IMR-90 (cell line): ENCODE measurements around the gene OSBPL3. TPM values are rescaled to one million over a fixed set of nuclear protein-coding genes. Genes with fewer than 3 reads are reported as not detected.

ENCODE experiments used
- ATAC-seq: fragments of 200-7000 bp; cut with Tn5 transposase; 2 replicates; pipeline ENCODE4 v1.9.1; 2020; ENCODE audit warnings: low read depth, mild to moderate bottlenecking, moderate library complexity
- BruUV-seq: library from RNA; stranded (reverse); fragments of 400-500 nt; replicated peaks from 2 replicates; lab custom pipeline; 2021; lab: Mats Ljungman, UMichigan
- CTCF ChIA-PET: fragments of 300-600 bp; formaldehyde crosslinking; extraction: SDS; loops from one replicate; lab custom pipeline; 2021; ENCODE audit warnings: antibody characterized with exemption; lab: Yijun Ruan, JAX
- POLR2A ChIA-PET: fragments of 300-600 bp; sonication (Branson Sonifier 250); formaldehyde crosslinking; loops from one replicate; lab custom pipeline; 2022; ENCODE audit warnings: antibody characterized with exemption; ENCODE audit not compliant: unreplicated experiment; lab: Charles Lee
- DNase-seq: peaks from one replicate; pipeline ENCODE4 v3.0.0; 2013
- H2AFZ ChIP-seq: replicated peaks from 2 replicates; pipeline ENCODE3; 2013; ENCODE audit warnings: low read length, mild to moderate bottlenecking; ENCODE audit not compliant: poor library complexity
- H2AK5ac ChIP-seq: 2 replicates; pipeline ENCODE4 v1.6.1; 2013; ENCODE audit warnings: low read depth, low read length, inconsistent platforms
- H2AK9ac ChIP-seq: replicated peaks from 2 replicates; pipeline ENCODE3; 2013; ENCODE audit warnings: mild to moderate bottlenecking, low read depth, low read length, moderate library complexity; ENCODE audit not compliant: poor library complexity
- H2BK120ac ChIP-seq: 2 replicates; pipeline ENCODE4 v1.6.1; 2013; ENCODE audit warnings: low read depth, low read length, inconsistent platforms
- H2BK15ac ChIP-seq: 3 replicates; pipeline ENCODE4 v1.6.1; 2013; ENCODE audit warnings: low read depth, low read length, inconsistent platforms
- H2BK20ac ChIP-seq: 2 replicates; pipeline ENCODE4 v1.6.1; 2013; ENCODE audit warnings: low read depth, mild to moderate bottlenecking, inconsistent platforms, low read length, moderate library complexity
- H2BK5ac ChIP-seq: 2 replicates; pipeline ENCODE4 v1.6.1; 2013; ENCODE audit warnings: mild to moderate bottlenecking, low read depth, low read length, inconsistent platforms; ENCODE audit not compliant: poor library complexity, severe bottlenecking
- H3K14ac ChIP-seq: replicated peaks from 2 replicates; pipeline ENCODE4 v1.6.1; 2013; ENCODE audit warnings: low read depth, low read length, inconsistent platforms
- H3K18ac ChIP-seq: 2 replicates; pipeline ENCODE4 v1.6.1; 2013; ENCODE audit warnings: low read depth, low read length, control low read depth
- H3K23ac ChIP-seq: 2 replicates; pipeline ENCODE4 v1.6.1; 2013; ENCODE audit warnings: low read depth, low read length, inconsistent platforms
- H3K27ac ChIP-seq: 2 replicates; pipeline ENCODE4 v1.5.1; 2013; ENCODE audit warnings: mild to moderate bottlenecking, control low read depth, low read length; ENCODE audit not compliant: insufficient read depth
- H3K27me3 ChIP-seq: 2 replicates; pipeline ENCODE4 v1.6.1; 2013; ENCODE audit warnings: low read length; ENCODE audit not compliant: control insufficient read depth, insufficient read depth
- H3K36me3 ChIP-seq: 2 replicates; pipeline ENCODE4 v1.6.1; 2013; ENCODE audit warnings: low read length, mixed read lengths; ENCODE audit not compliant: control insufficient read depth, insufficient read depth
- H3K4ac ChIP-seq: 2 replicates; pipeline ENCODE4 v1.6.1; 2013; ENCODE audit warnings: low read depth, low read length, inconsistent platforms
- H3K4me1 ChIP-seq: 2 replicates; pipeline ENCODE4 v1.6.1; 2013; ENCODE audit warnings: low read length, mixed read lengths; ENCODE audit not compliant: control insufficient read depth, insufficient read depth
- H3K4me2 ChIP-seq: 2 replicates; pipeline ENCODE4 v1.6.1; 2013; ENCODE audit warnings: low read depth, mild to moderate bottlenecking, control low read depth, low read length, moderate library complexity
- H3K4me3 ChIP-seq: 2 replicates; pipeline ENCODE4 v1.5.1; 2013; ENCODE audit warnings: low read depth, mild to moderate bottlenecking, control low read depth, low read length, moderate library complexity; ENCODE audit not compliant: insufficient read depth
- H3K56ac ChIP-seq: 2 replicates; pipeline ENCODE4 v1.6.1; 2013; ENCODE audit warnings: low read length, inconsistent platforms; ENCODE audit not compliant: insufficient read depth; ENCODE audit errors: extremely low read depth
- H3K79me1 ChIP-seq, 2 experiments: 2 replicates each; pipeline ENCODE4 v1.6.1; 2013; ENCODE audit warnings: low read length in 2 of 2, inconsistent platforms in 1 of 2, low read depth in 1 of 2
- H3K9ac ChIP-seq: 2 replicates; pipeline ENCODE4 v1.6.1; 2013; ENCODE audit warnings: low read depth, low read length, control low read depth
- H3K9me1 ChIP-seq: 2 replicates; pipeline ENCODE4 v1.6.1; 2013; ENCODE audit warnings: low read length, inconsistent platforms; ENCODE audit not compliant: insufficient read depth
- H3K9me3 ChIP-seq: 2 replicates; pipeline ENCODE4 v1.6.1; 2013; ENCODE audit warnings: low read length; ENCODE audit not compliant: control insufficient read depth, insufficient read depth
- H4K20me1 ChIP-seq: 2 replicates; pipeline ENCODE4 v1.6.1; 2013; ENCODE audit warnings: low read length, inconsistent platforms; ENCODE audit not compliant: insufficient read depth
- H4K5ac ChIP-seq: 2 replicates; pipeline ENCODE4 v1.6.1; 2013; ENCODE audit warnings: mild to moderate bottlenecking, low read depth, low read length, control low read depth
- H4K8ac ChIP-seq, 2 experiments: 2 replicates each; pipeline ENCODE4 v1.6.1; 2013; ENCODE audit warnings: low read depth in 2 of 2, low read length in 2 of 2, control low read depth in 1 of 2, inconsistent platforms in 1 of 2
- H4K91ac ChIP-seq: 2 replicates; pipeline ENCODE4 v1.6.1; 2013; ENCODE audit warnings: low read depth, low read length, inconsistent platforms; ENCODE audit not compliant: insufficient read depth
- NFE2L2 ChIP-seq: fragments of 150-350 bp; IDR thresholded peaks from 2 replicates; pipeline ENCODE4 v1.6.1; 2016; ENCODE audit warnings: low read depth, mild to moderate bottlenecking, low read length
- RFX5 ChIP-seq: IDR thresholded peaks from 2 replicates; pipeline ENCODE4 v1.8.0; 2012; ENCODE audit warnings: low read depth, mild to moderate bottlenecking, low read length, moderate library complexity
- WGBS, 2 experiments: methylation state at CpG; one replicate each; pipeline versions ENCODE4 v1.1.5 to v1.1.7; 2013; ENCODE audit warnings: missing lambda C conversion rate in 2 of 2; ENCODE audit not compliant: insufficient read length in 1 of 2; ENCODE audit errors: extremely low coverage in 2 of 2; 5-methylcytosine and 5-hydroxymethylcytosine counted together
- dilution Hi-C: fragments of 300-500 bp; cut with HindIII; formaldehyde crosslinking; loops from one replicate; pipeline ENCODE4 v1.14.3; 2018; ENCODE audit warnings: low sequenced_read_pairs; ENCODE audit not compliant: unreplicated experiment
- in situ Hi-C: fragments of 300-500 bp; cut with MboI; formaldehyde crosslinking; loops from 3 replicates; pipeline ENCODE4 v1.14.3; 2019; ENCODE audit warnings: low sequenced_read_pairs, inconsistent platforms, mixed read lengths
- intact Hi-C: fragments of 100-400 bp; cut with micrococcal nuclease; formaldehyde crosslinking; loops from 2 replicates; pipeline ENCODE4 v1.10.0; 2022
- polyA plus RNA-seq, 3 experiments: library from polyadenylated mRNA; depleted of rRNA; stranded (reverse); fragments of >200 nt; gene quantifications; 2 replicates each; pipeline ENCODE4 v1.2.3, GENCODE V29; 2012; ENCODE audit warnings: low replicate concordance in 1 of 3
- total RNA-seq: library from RNA; depleted of rRNA; stranded (reverse); fragments of >200 nt; gene quantifications from 2 replicates; pipeline ENCODE4 v1.2.3, GENCODE V29; 2012
- TF ChIP-seq, protein P1 (sequence below): fragments of 150-350 bp; IDR thresholded peaks from 2 replicates; pipeline ENCODE4 v1.6.1; 2017; ENCODE audit warnings: mild to moderate bottlenecking, antibody characterized with exemption, low read length, low read depth

OSBPL3 gene
- total and polyA plus RNA-seq, 2 of the 4 experiments (the other 2 are of a cell fraction), result 18.0 to 29.9 TPM

DNA sequence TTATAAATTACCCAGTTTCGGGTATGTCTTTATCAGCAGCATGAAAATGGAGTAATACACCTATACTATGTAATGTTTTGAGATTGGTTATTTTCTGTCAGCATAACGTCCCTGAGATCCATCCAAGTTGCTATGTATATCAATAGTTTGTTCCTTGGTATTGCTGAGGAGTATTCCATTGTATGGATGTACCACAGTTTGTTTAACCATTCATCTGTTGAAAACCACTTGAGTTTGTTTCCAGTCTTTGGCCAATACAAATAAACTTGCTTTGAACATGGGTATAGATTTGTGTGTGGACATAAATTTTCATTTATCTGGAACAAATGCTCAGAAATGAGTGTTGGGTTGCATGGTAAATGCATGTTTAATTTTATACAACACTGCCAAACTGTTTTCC is 119.4 kb downstream of the OSBPL3 start:
- DNase-seq (no peak), ATAC-seq (no peak)
- Histone ChIP-seq H4K20me1 (no peaks in the 10 kb centered on the region), H3K56ac (no peak overlapping the region), H4K8ac (no peak overlapping the region), H2AK9ac (no peak overlapping the region), H3K9me1 (peaks cover 9% of the 10 kb centered on the region), H3K27ac (no peak overlapping the region), H4K5ac (no peak overlapping the region), H3K23ac (no peak overlapping the region), H2BK5ac (no peak overlapping the region), H3K9ac (no peak overlapping the region), H2BK20ac (no peak overlapping the region), H3K27me3 (no peaks in the 10 kb centered on the region), H3K18ac (no peak overlapping the region), H3K4me1 (no peaks in the 10 kb centered on the region; the same call in 1 of the 2 replicates), H3K4me3 (no peak overlapping the region), H3K9me3 (no peaks in the 10 kb centered on the region), H3K4ac (no peak overlapping the region), H2BK15ac (no peak overlapping the region), H2AK5ac (no peak overlapping the region), H4K91ac (no peak overlapping the region), H2AFZ (no peak overlapping the region), H3K36me3 (peaks cover 14% of the 10 kb centered on the region), H2BK120ac (no peak overlapping the region), H3K79me1 (peaks cover 9 to 10% of the 10 kb centered on the region in 2 experiments; a peak in 2 of 4 replicates), H3K14ac (no peak overlapping the region), H3K4me2 (no peak overlapping the region)
- ChIA-PET CTCF (no interaction called here), POLR2A (no interaction called here)
- dilution Hi-C loops (no loop called here), intact Hi-C loops (no loop called here), in situ Hi-C loops (no loop called here)
- WGBS, 2 experiments, result no CpG with 5 or more reads among the region's 2 CpGs
- TF ChIP-seq RFX5 (no peak), NFE2L2 (no peak)
- TF ChIP-seq, protein P1, sequence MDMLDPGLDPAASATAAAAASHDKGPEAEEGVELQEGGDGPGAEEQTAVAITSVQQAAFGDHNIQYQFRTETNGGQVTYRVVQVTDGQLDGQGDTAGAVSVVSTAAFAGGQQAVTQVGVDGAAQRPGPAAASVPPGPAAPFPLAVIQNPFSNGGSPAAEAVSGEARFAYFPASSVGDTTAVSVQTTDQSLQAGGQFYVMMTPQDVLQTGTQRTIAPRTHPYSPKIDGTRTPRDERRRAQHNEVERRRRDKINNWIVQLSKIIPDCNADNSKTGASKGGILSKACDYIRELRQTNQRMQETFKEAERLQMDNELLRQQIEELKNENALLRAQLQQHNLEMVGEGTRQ, result no peak
- no TSS peak for BruUV-seq
